Lower leg skin (tissue), 4 donors: Measurements from ENCODE around the gene MFGE8. TPM values are rescaled to one million over a fixed set of nuclear protein-coding genes. Genes with fewer than 3 reads are reported as not detected.
"Not testable (repeated sequence)": the region's sequence is repeated elsewhere in the genome, so short reads cannot be mapped to it uniquely, and the experiment has no call there.

Experiments
- DNase-seq, 2 donors: peaks; one replicate each; pipeline ENCODE4 v3.0.0-alpha.2; 2019; ENCODE audit warnings: low spot score in 2 of 2
- H3K4me3 ChIP-seq: fragments of 200-600 bp; sonication (generic); 2 replicates; pipeline ENCODE4 v1.5.1; 2017; ENCODE audit warnings: mild to moderate bottlenecking, low read depth; ENCODE audit not compliant: poor library complexity, severe bottlenecking
- CTCF ChIP-seq, 3 donors: fragments of 450-650 bp; IDR thresholded peaks; one replicate each; pipeline ENCODE4 v1.5.1; 2016; ENCODE audit warnings: antibody characterized with exemption in 3 of 3, mild to moderate bottlenecking in 3 of 3, moderate library complexity in 2 of 3
- POLR2A ChIP-seq, 2 donors: fragments of 450-650 bp; IDR thresholded peaks; one replicate each; pipeline ENCODE4 v1.6.1; 2016 to 2017; ENCODE audit warnings: antibody characterized with exemption in 2 of 2, mild to moderate bottlenecking in 1 of 2, moderate library complexity in 1 of 2
- WGBS, 2 donors: methylation state at CpG; one replicate each; pipeline ENCODE4 v1.1.5; 2018; 5-methylcytosine and 5-hydroxymethylcytosine counted together
- intact Hi-C: fragments of 100-400 bp; cut with DNase I; formaldehyde crosslinking; loops from one replicate; pipeline ENCODE4 v1.15.0; 2023; ENCODE audit warnings: low total_unique reads
- total RNA-seq, 4 donors: library from RNA; depleted of rRNA; stranded (reverse); fragments of >200 nt; gene quantifications; one replicate each; pipeline ENCODE4 v1.1.0, GENCODE V29; 2016

Gene MFGE8
- total RNA-seq, 4 donors from 2014 or later = 109 to 237 (median 139) TPM

DNA sequence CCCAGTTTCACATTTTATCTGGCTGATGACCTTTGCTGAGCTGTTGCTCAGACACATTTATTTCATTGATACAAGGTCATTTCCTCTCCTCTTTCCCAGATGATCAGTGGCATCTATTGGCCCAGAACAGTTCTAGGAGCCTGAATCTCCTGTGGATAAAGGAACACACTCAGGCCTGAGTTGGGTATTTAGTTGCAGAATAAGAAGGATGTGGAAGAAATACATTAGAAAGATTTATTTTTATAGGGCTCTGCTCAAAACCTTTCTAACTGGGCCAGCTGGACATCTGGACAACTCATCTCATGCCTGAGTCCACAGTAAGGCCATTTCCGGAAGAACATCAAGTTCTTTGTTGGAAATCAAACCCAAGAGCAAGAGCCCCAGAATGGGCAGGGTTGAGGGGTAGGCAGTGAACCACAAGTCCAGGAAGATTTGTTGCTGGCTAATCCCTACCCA, 19.7 kb upstream of the MFGE8 start:
- 44 to 73% methylated on average over 1 of the region's 1 CpG for WGBS, 2 donors
- no peak for DNase-seq
- TF ChIP-seq CTCF (IDR thresholded peaks at IDR 0.05) (no peak), POLR2A (IDR thresholded peaks at IDR 0.05) (no peak)
- intact Hi-C loops = no loop called here
- H3K4me3 ChIP-seq = no peak overlapping the region

GRCh38 chr15:88932271-88932874, 19.2 kb upstream of the MFGE8 start:
- intact Hi-C loops = no loop called here
- H3K4me3 ChIP-seq = no peak overlapping the region
- 43 to 49% methylated on average over 3 to 4 of the region's 4 CpGs for WGBS, 2 donors
- no peak for TF ChIP-seq POLR2A (IDR thresholded peaks at IDR 0.05)
- TF ChIP-seq CTCF (IDR thresholded peaks at IDR 0.05) = no peak
- DNase-seq = no peak

GRCh38 chr15:88930579-88930978, 17.4 kb upstream of the MFGE8 start:
- TF ChIP-seq CTCF (IDR thresholded peaks at IDR 0.05) (no peak), POLR2A (IDR thresholded peaks at IDR 0.05) (no peak)
- WGBS, 2 donors = 89 to 96% methylated on average over 2 of the region's 2 CpGs
- intact Hi-C loops = no loop called here
- no peak for DNase-seq
- H3K4me3 ChIP-seq = no peak overlapping the region

DNA sequence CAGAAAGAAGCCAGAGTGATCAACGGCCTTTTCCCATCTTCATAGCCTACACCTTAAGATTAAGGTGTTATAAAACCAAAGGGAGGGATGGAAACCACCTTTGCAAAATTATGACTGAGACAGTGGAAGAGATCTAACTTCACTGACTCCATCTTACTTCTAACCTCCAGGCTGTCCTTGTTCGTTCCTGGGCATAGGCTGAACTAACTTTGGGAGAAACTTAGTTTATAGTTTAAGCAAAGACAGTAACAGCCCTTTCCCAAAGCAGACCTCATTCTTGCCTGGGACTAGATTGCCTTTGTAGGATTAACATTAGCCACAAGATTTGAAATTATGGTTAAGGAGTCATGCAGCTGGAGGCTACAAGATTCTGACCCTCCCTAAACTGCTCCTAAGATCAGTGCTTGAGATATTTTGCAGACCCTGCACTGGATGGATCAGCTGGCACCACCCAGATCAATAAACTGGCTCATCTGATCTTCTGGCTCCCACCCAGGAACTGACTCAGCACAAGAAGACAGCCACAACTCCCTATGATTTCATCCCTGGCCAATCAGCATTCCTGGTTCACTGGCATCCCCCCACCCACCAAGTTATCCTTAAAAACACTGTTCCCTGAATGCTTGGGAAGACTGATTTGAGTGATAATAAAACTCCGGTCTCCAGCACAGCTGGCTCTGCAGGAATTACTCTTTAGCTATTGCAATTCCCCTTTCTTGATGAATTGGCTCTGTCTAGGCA, 16.3 kb upstream of the MFGE8 start:
- DNase-seq, intact Hi-C loops, H3K4me3 ChIP-seq: not testable (repeated sequence)
- WGBS, 2 donors = 75 to 78% methylated on average over 3 of the region's 3 CpGs

- intact Hi-C loops, DNase-seq, H3K4me3 ChIP-seq: not testable (repeated sequence)
These were observed 15.0 kb upstream of the MFGE8 start for GRCh38 chr15:88928192-88928591.

GRCh38 chr15:88925648-88926047, 12.5 kb upstream of the MFGE8 start:
- H3K4me3 ChIP-seq, intact Hi-C loops, DNase-seq: not testable (repeated sequence)
- WGBS, 2 donors = 64 to 81% methylated on average over 2 of the region's 2 CpGs

- intact Hi-C loops, DNase-seq: not testable (repeated sequence)
- WGBS, 2 donors = 81 to 82% methylated on average over 12 of the region's 12 CpGs
These were observed 7.8 kb upstream of the MFGE8 start for GRCh38 chr15:88920892-88921435.

More at GRCh38 chr15:88920892-88921435, 7.8 kb upstream of the MFGE8 start:
- not testable (repeated sequence) for H3K4me3 ChIP-seq
